Embryonic facial prominence (tissue), 1 donor: ENCODE measurements around the gene HTN1.
"Not testable (repeated sequence)": the region's sequence is repeated elsewhere in the genome, so short reads cannot be mapped to it uniquely, and the experiment has no call there.

Experiments
- DNase-seq: peaks from one replicate; pipeline ENCODE4 v3.0.0-alpha.2; 2016; ENCODE audit errors: extremely low spot score

HTN1 gene

DNA sequence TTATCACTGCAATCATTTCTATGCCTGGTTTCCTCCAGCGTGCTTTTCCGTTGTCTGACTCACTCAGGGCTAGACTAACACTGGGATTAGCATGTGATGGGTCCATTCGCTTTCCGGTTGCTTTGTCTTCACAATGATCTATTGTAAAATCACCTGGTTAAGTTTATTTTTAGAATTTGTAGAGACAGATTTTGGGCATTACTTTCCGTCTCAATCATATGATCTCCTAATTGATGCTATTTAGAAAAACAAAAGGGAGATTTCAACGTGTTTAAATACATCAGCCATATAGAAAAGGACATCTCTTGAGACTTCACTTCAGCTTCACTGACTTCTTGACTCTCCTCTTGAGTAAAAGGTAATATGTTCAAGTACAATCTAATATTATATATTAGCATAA is at the start of gene HTN1:
Gene HTN1, plus strand, starts transcription at position 301 of the 400 bp plus-strand sequence. CDS start 2,639 bp downstream, outside the sequence.
- not testable (repeated sequence) for DNase-seq

DNA sequence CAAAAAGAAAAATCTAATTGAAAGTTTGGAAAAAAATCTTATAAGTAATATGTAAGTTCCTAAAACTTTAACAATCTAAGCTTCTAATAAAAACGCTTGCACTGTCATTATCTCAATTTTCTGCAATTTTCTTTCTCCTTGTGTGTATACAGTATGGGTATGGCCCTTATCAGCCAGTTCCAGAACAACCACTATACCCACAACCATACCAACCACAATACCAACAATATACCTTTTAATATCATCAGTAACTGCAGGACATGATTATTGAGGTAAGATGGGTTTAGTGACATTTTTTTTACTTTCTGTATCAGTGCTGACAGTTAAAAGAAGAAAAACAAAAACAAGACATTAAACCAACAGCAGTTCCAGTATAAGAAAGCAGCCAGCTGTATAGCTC is 49.5 kb upstream of the HTN1 start:
- no peak for DNase-seq

DNA sequence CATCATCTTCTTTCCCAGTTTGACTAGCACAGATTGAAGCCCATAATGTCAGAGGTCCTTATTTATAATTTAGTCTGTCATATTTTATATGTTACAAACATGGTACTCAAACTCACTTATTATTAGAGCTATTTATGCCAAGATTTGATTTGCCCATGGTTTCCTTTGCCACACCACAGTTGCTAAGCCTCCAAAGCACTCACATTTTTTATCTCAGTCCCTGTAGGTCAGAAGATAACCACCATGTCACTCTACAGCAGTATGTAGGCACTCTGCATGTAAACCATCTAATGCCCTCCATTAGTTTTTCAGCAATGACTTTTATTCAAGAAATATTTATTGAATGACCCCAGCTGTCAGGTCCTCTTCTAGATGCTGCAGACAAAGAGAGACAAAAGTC is 47.7 kb upstream of the HTN1 start:
- no peak for DNase-seq

DNA sequence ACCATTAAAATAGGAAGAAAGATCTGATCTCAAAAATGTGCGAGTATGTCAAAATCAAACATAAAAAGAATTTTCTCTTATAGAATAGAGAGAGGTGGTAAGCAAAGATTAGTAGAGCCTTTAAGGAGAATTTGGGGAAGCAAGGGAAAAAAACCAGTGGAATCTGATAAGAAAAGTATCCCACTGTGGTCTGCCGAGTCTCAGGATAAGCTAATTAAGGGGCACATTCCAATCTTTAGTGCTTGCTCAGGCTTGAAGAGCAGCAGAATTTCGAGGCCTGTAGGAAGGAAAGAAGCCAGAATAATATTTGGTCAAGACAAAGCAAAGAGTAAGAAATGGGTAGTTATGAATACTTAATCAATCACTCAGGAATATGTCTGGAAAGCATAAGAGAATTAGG is 41.5 kb upstream of the HTN1 start:
- no peak for DNase-seq

DNA sequence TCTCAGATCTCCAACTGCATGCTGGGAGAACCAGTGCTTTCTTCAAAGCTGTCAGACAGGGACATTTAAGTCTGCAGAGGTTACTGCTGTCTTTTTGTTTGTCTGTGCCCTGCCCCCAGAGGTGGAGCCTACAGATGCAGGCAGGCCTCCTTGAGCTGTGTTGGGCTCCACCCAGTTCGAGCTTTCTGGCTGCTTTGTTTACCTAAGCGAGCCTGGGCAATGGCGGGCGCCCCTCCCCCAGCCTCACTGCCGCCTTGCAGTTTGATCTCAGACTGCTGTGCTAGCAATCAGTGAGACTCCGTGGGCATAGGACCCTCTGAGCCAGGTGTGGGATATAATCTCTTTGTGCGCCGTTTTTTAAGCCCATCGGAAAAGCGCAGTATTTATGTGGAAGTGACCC is 31.2 kb upstream of the HTN1 start:
- DNase-seq = not testable (repeated sequence)

DNA sequence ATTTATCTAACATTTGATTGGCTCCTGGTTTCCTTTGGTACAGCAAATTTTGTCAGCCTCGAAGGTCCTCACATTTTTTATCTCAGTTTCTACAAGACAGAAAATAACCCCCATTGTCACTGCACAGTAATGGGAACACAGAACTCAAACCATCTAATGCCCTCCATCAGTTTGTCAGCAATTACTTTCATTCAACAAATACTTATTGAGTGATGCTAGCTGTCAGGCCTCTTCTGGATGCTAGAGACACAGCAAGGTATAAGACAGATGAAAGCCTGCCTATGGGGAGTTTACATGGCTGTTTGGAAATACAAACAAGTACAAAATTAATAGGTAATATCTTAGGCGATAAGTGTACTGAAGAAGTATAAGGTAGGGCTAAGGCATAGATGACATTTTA is 27.0 kb upstream of the HTN1 start:
- DNase-seq = no peak

DNA sequence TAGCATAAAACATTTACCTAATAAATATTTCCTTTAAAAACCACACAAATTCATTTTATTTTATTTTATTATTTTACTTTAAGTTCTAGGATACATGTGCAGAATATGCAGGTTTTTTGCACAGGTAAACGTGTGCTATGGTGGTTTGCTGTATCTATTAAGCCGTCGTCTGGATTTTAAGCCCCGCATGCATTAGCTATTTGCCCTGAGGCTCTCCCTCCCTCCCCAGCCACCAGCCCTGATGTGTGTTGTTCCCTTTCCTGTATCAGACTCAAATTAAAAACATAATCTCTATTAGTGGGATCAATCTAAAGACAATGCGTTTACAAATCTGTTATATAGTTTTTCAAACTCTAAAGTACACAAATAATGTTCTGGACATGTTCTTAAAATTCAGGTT is 23.2 kb upstream of the HTN1 start:
- DNase-seq = no peak

DNA sequence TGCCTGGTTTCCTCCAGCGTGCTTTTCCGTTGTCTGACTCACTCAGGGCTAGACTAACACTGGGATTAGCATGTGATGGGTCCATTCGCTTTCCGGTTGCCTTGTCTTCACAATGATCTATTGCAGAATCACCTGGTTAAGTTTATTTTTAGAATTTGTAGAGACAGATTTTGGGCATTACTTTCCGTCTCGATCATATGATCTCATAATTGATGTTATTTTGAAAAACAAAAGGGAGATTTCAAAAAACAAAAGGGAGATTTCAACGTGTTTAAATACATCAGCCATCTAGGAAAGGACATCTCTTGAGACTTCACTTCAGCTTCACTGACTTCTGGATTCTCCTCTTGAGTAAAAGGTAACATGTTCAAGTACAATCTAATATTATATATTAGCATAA is 22.1 kb upstream of the HTN1 start, which contains the start of gene HTN3:
Gene HTN3, plus strand, starts transcription at position 301 of the 400 bp plus-strand sequence. CDS start 2,282 bp downstream, outside the sequence.
- DNase-seq = not testable (repeated sequence)

DNA sequence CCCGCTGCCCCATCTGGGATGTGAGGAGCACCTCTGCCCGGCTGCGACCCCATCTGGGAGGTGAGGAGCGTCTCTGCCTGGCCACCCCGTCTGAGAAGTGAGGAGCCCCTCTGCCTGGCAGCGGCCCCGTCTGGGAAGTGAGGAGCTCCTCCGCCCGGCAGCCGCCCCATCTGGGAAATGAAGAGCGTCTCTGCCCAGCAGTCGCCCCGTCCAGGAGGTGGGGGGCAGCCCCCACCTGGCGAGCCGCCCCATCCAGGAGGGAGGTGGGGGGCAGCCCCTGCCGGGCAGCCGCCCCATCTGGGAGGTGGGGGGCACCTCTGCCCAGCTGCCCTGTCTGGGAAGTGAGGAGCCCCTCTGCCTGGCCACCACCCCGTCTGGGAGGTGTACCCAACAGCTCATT is 12.7 kb upstream of the HTN1 start:
- not testable (repeated sequence) for DNase-seq

DNA sequence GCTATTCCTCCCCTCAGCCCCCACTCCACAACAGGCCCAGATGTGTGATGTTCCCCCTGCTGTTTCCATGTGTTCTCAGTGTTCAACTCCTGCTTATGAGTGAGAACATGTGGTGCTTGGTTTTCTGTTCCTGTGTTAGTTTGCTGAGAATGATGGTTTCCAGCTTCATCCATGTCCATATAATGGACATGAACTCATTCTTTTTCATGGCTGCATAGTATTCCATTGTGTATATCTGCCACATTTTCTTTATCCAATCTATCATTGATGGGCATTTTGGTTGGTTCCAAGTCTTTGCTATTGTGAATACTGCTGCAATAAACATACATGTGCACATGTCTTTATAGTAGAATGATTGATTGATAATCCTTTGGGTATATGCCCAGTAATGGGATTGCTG is 10.3 kb upstream of the HTN1 start:
- not testable (repeated sequence) for DNase-seq

DNA sequence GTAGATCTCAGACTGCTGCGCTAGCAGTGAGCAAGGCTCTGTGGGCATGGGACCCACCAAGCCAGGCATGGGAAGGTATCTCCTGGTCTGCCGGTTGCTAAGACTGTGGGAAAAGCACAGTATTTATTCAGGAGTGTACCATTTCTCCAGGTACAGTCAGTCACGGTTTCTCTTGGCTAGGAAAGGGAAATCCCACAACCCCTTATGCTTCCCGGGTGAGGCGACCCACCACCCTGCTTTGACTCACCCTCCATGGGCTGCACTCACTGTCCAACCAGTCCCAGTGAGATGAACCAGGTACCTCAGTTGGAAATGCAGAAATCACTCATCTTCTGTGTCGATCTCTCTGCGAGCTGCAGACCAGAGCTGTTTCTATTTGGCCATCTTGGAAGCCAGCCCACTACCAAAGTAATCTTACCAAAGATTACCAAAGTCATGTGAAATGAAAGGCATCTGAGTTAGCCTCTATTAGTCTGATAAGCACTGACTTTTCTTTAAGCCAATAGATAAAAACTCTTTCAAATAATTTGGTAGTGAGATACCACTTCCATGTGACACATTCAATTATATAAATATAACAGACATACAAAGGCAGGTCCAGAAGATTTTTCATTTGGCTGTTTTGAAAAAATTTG is 8.5 kb upstream of the HTN1 start:
- DNase-seq = no peak

DNA sequence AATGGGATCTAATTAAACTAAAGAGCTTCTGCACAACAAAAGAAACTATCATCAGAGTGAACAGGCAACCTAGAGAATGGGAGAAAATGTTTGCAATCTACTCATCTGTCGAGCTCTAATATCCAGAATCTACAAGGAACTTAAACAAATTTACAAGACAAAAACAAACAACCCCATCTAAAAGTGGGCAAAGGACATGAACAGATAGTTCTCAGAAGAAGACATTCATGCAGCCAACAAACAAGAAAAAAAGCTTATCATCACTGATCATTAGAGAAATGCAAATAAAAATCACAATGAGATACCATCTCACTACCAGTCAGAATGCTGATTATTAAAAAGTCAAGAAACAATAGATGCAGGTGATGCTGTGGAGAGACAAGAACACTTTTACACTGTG is 6.3 kb downstream of the HTN1 start:
- DNase-seq = not testable (repeated sequence)

DNA sequence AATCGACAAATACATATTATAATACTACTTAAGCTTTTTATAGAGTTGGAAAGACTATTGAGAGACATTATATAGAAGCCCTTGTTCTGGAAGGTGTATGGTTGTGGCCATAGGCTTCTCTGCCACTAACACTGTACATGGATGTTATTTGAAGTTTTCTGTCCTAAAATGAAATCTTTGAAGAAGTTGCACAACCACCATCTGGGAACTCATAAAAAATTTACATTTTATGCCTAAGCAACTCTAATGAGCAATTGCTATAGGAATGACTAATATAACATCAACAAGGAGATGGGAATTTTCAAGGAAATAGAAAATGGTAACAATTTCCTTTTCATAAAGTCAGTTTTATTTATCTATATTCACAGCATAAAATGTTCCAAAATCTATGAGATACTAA is 7.4 kb downstream of the HTN1 start:
- no peak for DNase-seq

DNA sequence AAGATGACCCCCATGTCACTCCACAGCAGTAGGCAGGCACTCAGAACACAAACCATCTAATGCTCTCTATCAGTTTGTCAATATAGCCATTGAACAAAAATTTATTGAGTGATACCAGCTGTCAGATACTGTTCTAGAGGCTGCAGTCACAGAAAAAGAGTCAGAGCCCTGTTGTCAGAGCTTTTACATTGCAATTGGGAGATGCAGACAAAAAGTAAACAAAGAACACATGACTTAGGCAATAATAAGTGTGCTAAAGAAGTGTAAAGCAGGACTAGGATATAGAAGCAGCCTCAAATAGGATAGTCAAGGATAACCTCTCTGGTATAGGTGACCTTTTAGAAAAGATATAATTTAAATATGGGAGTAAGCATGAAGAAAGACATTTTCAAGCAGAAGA is 8.9 kb downstream of the HTN1 start:
- no peak for DNase-seq

DNA sequence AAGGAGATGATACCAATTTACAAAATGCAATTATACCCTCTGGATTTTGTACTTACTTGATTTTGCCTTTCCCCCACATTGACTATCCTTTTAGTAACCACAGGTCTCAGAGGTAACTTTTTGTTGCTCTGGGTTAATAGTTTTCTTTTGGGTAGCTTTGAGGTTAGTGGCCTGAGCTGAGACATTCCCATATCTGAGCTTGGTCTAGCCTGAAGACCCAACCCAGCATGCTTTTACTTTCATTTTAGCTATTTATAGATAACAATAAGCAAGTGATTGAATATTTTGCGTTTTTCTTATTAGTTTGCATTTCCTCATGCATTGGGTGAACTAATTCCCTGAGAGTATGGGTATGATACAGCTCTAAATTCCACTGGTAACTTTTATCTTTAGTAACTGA is 11.8 kb downstream of the HTN1 start:
- DNase-seq = no peak

DNA sequence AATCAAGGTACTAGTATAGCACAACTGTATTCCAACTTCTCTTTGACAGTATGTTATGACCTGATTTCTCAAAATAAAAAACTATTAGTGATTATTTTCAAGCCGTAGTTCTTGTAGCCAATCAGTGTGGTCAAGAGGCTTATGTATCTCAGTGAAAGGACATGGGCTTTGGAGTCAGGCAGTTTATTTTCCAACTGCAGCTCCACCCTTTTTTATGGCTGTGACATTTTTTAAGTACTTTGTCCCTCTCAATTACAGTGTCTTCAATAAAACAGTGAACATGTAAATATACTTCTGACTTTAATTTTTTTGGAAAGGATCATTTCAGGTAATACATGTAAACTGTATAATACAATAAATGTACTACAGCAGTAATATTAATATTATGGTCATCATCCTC is 30.0 kb downstream of the HTN1 start:
- no peak for DNase-seq

DNA sequence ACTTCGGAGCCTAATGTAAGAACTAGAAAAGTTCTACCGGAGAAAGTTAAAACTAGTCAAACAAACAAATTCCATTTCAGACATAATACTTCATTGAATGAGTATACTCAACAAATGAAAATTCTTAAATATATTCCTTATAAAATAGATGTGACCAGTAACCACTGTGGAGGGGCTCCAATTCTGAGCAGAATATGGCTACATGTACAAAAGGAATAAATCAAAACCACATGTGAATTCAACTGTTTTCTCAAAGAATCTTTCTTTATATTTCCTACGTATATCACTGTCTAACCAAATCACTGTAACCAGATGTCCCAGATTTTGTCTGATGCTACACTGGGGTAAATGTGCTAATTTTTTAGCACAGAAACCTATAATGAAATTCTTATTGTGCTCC is 49.0 kb downstream of the HTN1 start:
- peak; percentile 7 for DNase-seq
